Measurements from ENCODE around the gene CFAP46.

- TF ChIP-seq CTCF (conservative IDR thresholded peaks at IDR 0.05; ENCODE audit: low read length), result no peak
- no peak for TF ChIP-seq EZH2phosphoT487 (IDR thresholded peaks at IDR 0.05; ENCODE audit: borderline replicate concordance, low read depth, low read length)
These were observed 108.8 kb downstream of the CFAP46 start for GRCh38 chr10:132833421-132834111.
